ENCODE data around the gene PLAU. TPM values are rescaled to one million over a fixed set of nuclear protein-coding genes. Genes with fewer than 3 reads are reported as not detected.
"Not testable (repeated sequence)": the region's sequence is repeated elsewhere in the genome, so short reads cannot be mapped to it uniquely, and the experiment has no call there.

The PLAU gene
- total RNA-seq, 1 donor from 2014 or later, result 0.59 TPM

- no peak for TF ChIP-seq CTCF (IDR thresholded peaks at IDR 0.05; ENCODE audit: partially characterized antibody, unreplicated experiment)
- Mint-ChIP-seq H3K36me3 (ENCODE audit: unreplicated experiment) (peaks cover 6% of the 10 kb centered on the region), H3K9me3 (ENCODE audit: unreplicated experiment) (no peaks in the 10 kb centered on the region), H3K27me3 (ENCODE audit: unreplicated experiment) (peaks cover 2% of the 10 kb centered on the region), H3K4me1 (ENCODE audit: low read depth, unreplicated experiment) (peaks cover 4% of the 10 kb centered on the region), H3K27ac (ENCODE audit: unreplicated experiment) (no peak overlapping the region), H3K4me3 (ENCODE audit: unreplicated experiment) (no peak overlapping the region)
- no peak for DNase-seq
Observed at GRCh38 chr10:73926152-73926764, 15.3 kb downstream of the PLAU start.

- H3K36me3 Mint-ChIP-seq (ENCODE audit: unreplicated experiment); DNase-seq; H3K4me3 Mint-ChIP-seq (ENCODE audit: unreplicated experiment); H3K27me3 Mint-ChIP-seq (ENCODE audit: unreplicated experiment); H3K27ac Mint-ChIP-seq (ENCODE audit: unreplicated experiment); H3K4me1 Mint-ChIP-seq (ENCODE audit: low read depth, unreplicated experiment); H3K9me3 Mint-ChIP-seq (ENCODE audit: unreplicated experiment): not testable (repeated sequence)
Observed at GRCh38 chr10:73930630-73931327, 19.8 kb downstream of the PLAU start.

- H3K27ac Mint-ChIP-seq (ENCODE audit: unreplicated experiment), result no peak overlapping the region
- no peaks in the 10 kb centered on the region for H3K36me3 Mint-ChIP-seq (ENCODE audit: unreplicated experiment)
- no peak overlapping the region for H3K4me3 Mint-ChIP-seq (ENCODE audit: unreplicated experiment)
- no peak for TF ChIP-seq CTCF (IDR thresholded peaks at IDR 0.05; ENCODE audit: partially characterized antibody, unreplicated experiment)
- H3K27me3 Mint-ChIP-seq (ENCODE audit: unreplicated experiment), result peaks cover 2% of the 10 kb centered on the region
- no peaks in the 10 kb centered on the region for H3K9me3 Mint-ChIP-seq (ENCODE audit: unreplicated experiment)
- no peak for DNase-seq
- H3K4me1 Mint-ChIP-seq (ENCODE audit: low read depth, unreplicated experiment), result no peaks in the 10 kb centered on the region
Observed at GRCh38 chr10:73931767-73932619, 21.1 kb downstream of the PLAU start.

GRCh38 chr10:73932620-73933112 is 21.7 kb downstream of the PLAU start:
- Mint-ChIP-seq H3K4me1 (ENCODE audit: low read depth, unreplicated experiment) (no peaks in the 10 kb centered on the region), H3K36me3 (ENCODE audit: unreplicated experiment) (no peaks in the 10 kb centered on the region), H3K4me3 (ENCODE audit: unreplicated experiment) (no peak overlapping the region), H3K9me3 (ENCODE audit: unreplicated experiment) (no peaks in the 10 kb centered on the region), H3K27me3 (ENCODE audit: unreplicated experiment) (peaks cover 2% of the 10 kb centered on the region), H3K27ac (ENCODE audit: unreplicated experiment) (no peak overlapping the region)
- TF ChIP-seq CTCF (IDR thresholded peaks at IDR 0.05; ENCODE audit: partially characterized antibody, unreplicated experiment), result no peak
- no peak for DNase-seq

- Mint-ChIP-seq H3K4me3 (ENCODE audit: unreplicated experiment) (no peak overlapping the region), H3K36me3 (ENCODE audit: unreplicated experiment) (no peaks in the 10 kb centered on the region), H3K27me3 (ENCODE audit: unreplicated experiment) (peaks cover 2% of the 10 kb centered on the region), H3K4me1 (ENCODE audit: low read depth, unreplicated experiment) (no peaks in the 10 kb centered on the region), H3K27ac (ENCODE audit: unreplicated experiment) (no peak overlapping the region), H3K9me3 (ENCODE audit: unreplicated experiment) (no peaks in the 10 kb centered on the region)
- no peak for TF ChIP-seq CTCF (IDR thresholded peaks at IDR 0.05; ENCODE audit: partially characterized antibody, unreplicated experiment)
- DNase-seq, result no peak
Observed at GRCh38 chr10:73934074-73934473, 23.1 kb downstream of the PLAU start.

All from glutamatergic neuron (in vitro differentiated cells).